GM12892 (cell line): ENCODE results near the gene CCDC9B.

Source experiments
- POLR2A ChIP-seq: IDR thresholded peaks from 2 replicates; pipeline ENCODE4 v1.6.1; 2011; ENCODE audit warnings: low read depth, low read length, control low read depth
- POLR2AphosphoS5 ChIP-seq: IDR thresholded peaks from 2 replicates; pipeline ENCODE4 v1.6.1; 2011; ENCODE audit warnings: low read depth, low read length, control low read depth
- TAF1 ChIP-seq: IDR thresholded peaks from 2 replicates; pipeline ENCODE4 v1.6.1; 2011; ENCODE audit warnings: low read depth, mild to moderate bottlenecking, control low read depth, low read length, borderline replicate concordance

- TF ChIP-seq POLR2A (no peak), TAF1 (no peak), POLR2AphosphoS5 (no peak)
These were observed 25.9 kb downstream of the CCDC9B start for GRCh38 chr15:40314723-40315276.
